ENCODE measurements around the gene ZC3HAV1. TPM values are rescaled to one million over a fixed set of nuclear protein-coding genes. Genes with fewer than 3 reads are reported as not detected.

The ZC3HAV1 gene
- total and polyA plus RNA-seq, 9 of the 15 experiments (the other 6 are each of a cell fraction or from before 2014, with no cell fraction given) = 11.9 to 40.5 (median 23.9) TPM

GRCh38 chr7:139133335-139134139 lies 24.0 kb upstream of the ZC3HAV1 start (continued):
- TF ChIP-seq CHD7 (IDR thresholded peaks at IDR 0.05; ENCODE audit: low read depth, low read length) (peak; percentile 86), MAFK (IDR thresholded peaks at IDR 0.05; ENCODE audit: low read length) (no peak; the same call in none of the 2 replicates), DIDO1 (tag; IDR thresholded peaks at IDR 0.05; ENCODE audit: low read depth) (peak; percentile 99), ATF6 (CRISPR knock-in tag; IDR thresholded peaks at IDR 0.05) (peak; percentile 87; the same call in 1 of the 2 replicates), EP300 (IDR thresholded peaks at IDR 0.05; ENCODE audit: low read length) (peak; percentile 58), THRA (IDR thresholded peaks at IDR 0.05) (no peak), PHF21A (IDR thresholded peaks at IDR 0.05; ENCODE audit: borderline replicate concordance, low read depth) (peak; percentile 93; the same call in 1 of the 2 replicates)

Measured in K562 (cell line).